PC-3 (cell line): ENCODE measurements around the gene TCEA3. TPM values are rescaled to one million over a fixed set of nuclear protein-coding genes. Genes with fewer than 3 reads are reported as not detected.

Experiments
- ATAC-seq: fragments of 200-7000 bp; cut with Tn5 transposase; 2 replicates; pipeline ENCODE4 v1.9.1; 2020; ENCODE audit warnings: mild to moderate bottlenecking, moderate library complexity
- BruUV-seq: library from RNA; stranded (reverse); fragments of 400-500 nt; replicated peaks from 2 replicates; lab custom pipeline; 2021; lab: Mats Ljungman, UMichigan
- CTCF ChIA-PET: fragments of 300-600 bp; sonication (Branson Sonifier 250); formaldehyde crosslinking; loops from one replicate; lab custom pipeline; 2022; ENCODE audit warnings: antibody characterized with exemption; lab: Charles Lee
- POLR2A ChIA-PET: fragments of 300-600 bp; sonication (Branson Sonifier 250); formaldehyde crosslinking; loops from one replicate; lab custom pipeline; 2022; ENCODE audit warnings: antibody characterized with exemption; ENCODE audit not compliant: unreplicated experiment; lab: Charles Lee
- DNase-seq: peaks from one replicate; pipeline ENCODE4 v3.0.0-alpha.2; 2015
- H2AFZ ChIP-seq: fragments of 300-600 bp; sonication (generic); 2 replicates; pipeline ENCODE4 v1.6.0; 2016; ENCODE audit warnings: antibody characterized with exemption, low read length
- H3F3A ChIP-seq: fragments of 300-600 bp; sonication (generic); one replicate; pipeline ENCODE4 v1.6.0; 2017; ENCODE audit warnings: antibody characterized with exemption, low read length, control low read depth, mild to moderate bottlenecking; ENCODE audit not compliant: unreplicated experiment
- H3K27ac ChIP-seq: fragments of 300-600 bp; sonication (generic); 2 replicates; pipeline ENCODE4 v1.5.1; 2016; ENCODE audit warnings: mild to moderate bottlenecking, low read length
- H3K27me3 ChIP-seq: fragments of 300-600 bp; sonication (generic); 2 replicates; pipeline ENCODE4 v1.6.1; 2016; ENCODE audit warnings: low read length, mixed read lengths
- H3K36me3 ChIP-seq: fragments of 300-600 bp; sonication (generic); 2 replicates; pipeline ENCODE4 v1.6.1; 2016; ENCODE audit warnings: low read depth, mixed run types, low read length, mixed read lengths
- H3K4me1 ChIP-seq: fragments of 300-600 bp; sonication (generic); 2 replicates; pipeline ENCODE4 v1.5.1; 2016; ENCODE audit warnings: low read length; ENCODE audit not compliant: insufficient read depth
- H3K4me2 ChIP-seq: fragments of 300-600 bp; sonication (generic); 2 replicates; pipeline ENCODE4 v1.6.0; 2016; ENCODE audit warnings: low read length
- H3K4me3 ChIP-seq: fragments of 300-600 bp; sonication (generic); 2 replicates; pipeline ENCODE4 v1.5.1; 2016; ENCODE audit warnings: mild to moderate bottlenecking, low read length, mixed read lengths
- H3K79me2 ChIP-seq: fragments of 300-600 bp; sonication (generic); 2 replicates; pipeline ENCODE4 v1.6.1; 2017; ENCODE audit warnings: low read length, mixed read lengths
- H3K9ac ChIP-seq: fragments of 300-600 bp; sonication (generic); 2 replicates; pipeline ENCODE4 v1.6.0; 2016; ENCODE audit warnings: mild to moderate bottlenecking, low read length
- H3K9me2 ChIP-seq: fragments of 300-600 bp; sonication (generic); replicated peaks from 2 replicates; pipeline ENCODE4 v1.6.1; 2016; ENCODE audit warnings: mixed run types, low read length, mixed read lengths
- H3K9me3 ChIP-seq: fragments of 300-600 bp; sonication (generic); 2 replicates; pipeline ENCODE4 v1.6.1; 2016; ENCODE audit warnings: low read length, mixed read lengths
- H4K20me1 ChIP-seq: fragments of 300-600 bp; sonication (generic); 2 replicates; pipeline ENCODE4 v1.6.1; 2016; ENCODE audit warnings: low read length, mixed read lengths
- CTCF ChIP-seq: fragments of 300-600 bp; sonication (generic); conservative IDR thresholded peaks from 2 replicates; pipeline ENCODE4 v1.5.1; 2017; ENCODE audit warnings: antibody characterized with exemption, low read depth, mild to moderate bottlenecking, low read length
- EZH2 ChIP-seq: fragments of 300-600 bp; sonication (generic); IDR thresholded peaks from one replicate; pipeline ENCODE4 v1.6.1; 2017; ENCODE audit warnings: antibody characterized with exemption, mild to moderate bottlenecking, low read length; ENCODE audit not compliant: unreplicated experiment
- EZH2phosphoT487 ChIP-seq: fragments of 300-600 bp; sonication (generic); IDR thresholded peaks from 2 replicates; pipeline ENCODE4 v1.6.1; 2018; ENCODE audit warnings: mild to moderate bottlenecking, antibody characterized with exemption, low read length, borderline replicate concordance
- intact Hi-C: fragments of 100-400 bp; cut with micrococcal nuclease; formaldehyde crosslinking; loops from 2 replicates; pipeline ENCODE4 v1.9.0; 2023
- total RNA-seq: library from RNA; depleted of rRNA; stranded (reverse); fragments of >200 nt; gene quantifications from 2 replicates; pipeline ENCODE4 v1.2.3, GENCODE V29; 2014

Gene TCEA3
- total RNA-seq, 1 experiment from 2014 or later: 23.6 TPM

- H3K4me2 ChIP-seq: no peak overlapping the region
- no peak overlapping the region for H3K27ac ChIP-seq
- ChIA-PET CTCF (no interaction called here), POLR2A (no interaction called here)
- TF ChIP-seq EZH2phosphoT487 (no peak), EZH2 (no peak), CTCF (no peak)
- no peak overlapping the region for H3K9ac ChIP-seq
- H3K4me1 ChIP-seq: peaks cover 21% of the 10 kb centered on the region
- no peaks in the 10 kb centered on the region for H3K36me3 ChIP-seq
- no TSS peak for BruUV-seq
- no peak for ATAC-seq
- no peaks in the 10 kb centered on the region for H3F3A ChIP-seq
- no peak for DNase-seq
- no peaks in the 10 kb centered on the region for H4K20me1 ChIP-seq
- peaks cover 15% of the 10 kb centered on the region; the same call in 1 of the 2 replicates for H3K79me2 ChIP-seq
- intact Hi-C loops: no loop called here
- no peaks in the 10 kb centered on the region for H3K27me3 ChIP-seq
- H3K4me3 ChIP-seq: no peak overlapping the region
- H2AFZ ChIP-seq: no peak overlapping the region
- no peaks in the 10 kb centered on the region for H3K9me3 ChIP-seq
- H3K9me2 ChIP-seq: no peaks in the 10 kb centered on the region
These were observed 5.4 kb downstream of the TCEA3 start for GRCh38 chr1:23419180-23419579.

- no peak overlapping the region for H3K4me2 ChIP-seq
- no peaks in the 10 kb centered on the region for H3K9me3 ChIP-seq
- H3K9ac ChIP-seq: no peak overlapping the region
- H3K79me2 ChIP-seq: 0 out of 2 replicates have a peak, but pooled peaks cover 11% of the 10 kb centered on the region
- no peaks in the 10 kb centered on the region for H3K36me3 ChIP-seq
- no peaks in the 10 kb centered on the region for H3K27me3 ChIP-seq
- H3K4me1 ChIP-seq: peaks cover 10% of the 10 kb centered on the region
- no peak overlapping the region for H3K27ac ChIP-seq
- no TSS peak for BruUV-seq
- CTCF ChIA-PET: no interaction called here
- H2AFZ ChIP-seq: no peak overlapping the region
- H4K20me1 ChIP-seq: no peaks in the 10 kb centered on the region
- no peaks in the 10 kb centered on the region for H3K9me2 ChIP-seq
- intact Hi-C loops: no loop called here
- no peak for DNase-seq
- ATAC-seq: no peak
- TF ChIP-seq EZH2 (no peak), EZH2phosphoT487 (no peak), CTCF (no peak)
- H3F3A ChIP-seq: no peaks in the 10 kb centered on the region
- no peak overlapping the region for H3K4me3 ChIP-seq
- POLR2A ChIA-PET: no interaction called here
These were observed 7.0 kb downstream of the TCEA3 start for GRCh38 chr1:23417570-23417969.

DNA sequence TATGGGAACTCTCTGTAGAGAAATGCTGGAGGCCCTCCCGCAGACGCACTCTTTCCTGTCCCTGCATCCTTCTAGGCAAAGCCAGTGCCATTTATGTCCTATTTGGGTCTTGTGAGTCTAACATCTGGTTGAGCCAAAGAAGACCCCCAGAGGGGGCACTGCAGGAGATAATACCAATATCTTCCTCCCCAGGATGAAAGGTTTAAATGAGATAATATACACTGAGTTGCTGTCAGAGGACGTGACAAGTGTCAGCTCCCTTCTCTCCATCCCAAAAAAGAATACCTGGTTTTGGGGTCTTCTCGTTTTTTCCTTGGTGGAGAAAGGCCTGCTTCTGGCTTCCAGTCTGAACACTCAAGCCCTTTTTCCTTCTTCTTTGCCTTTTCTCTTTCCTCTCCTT lies 7.6 kb downstream of the TCEA3 start:
- no peaks in the 10 kb centered on the region for H3K9me3 ChIP-seq
- peaks cover 4% of the 10 kb centered on the region for H3K4me1 ChIP-seq
- H3K9me2 ChIP-seq: no peaks in the 10 kb centered on the region
- no peaks in the 10 kb centered on the region for H3K36me3 ChIP-seq
- TF ChIP-seq EZH2phosphoT487 (no peak), CTCF (no peak)
- 0 out of 2 replicates have a peak, but pooled peaks cover 11% of the 10 kb centered on the region for H3K79me2 ChIP-seq
- no peaks in the 10 kb centered on the region for H3K27me3 ChIP-seq
- ATAC-seq (no peak), DNase-seq (no peak)
- intact Hi-C loops: no loop called here
- H3K9ac ChIP-seq: no peak overlapping the region
- no TSS peak for BruUV-seq
- H3K4me3 ChIP-seq: no peak overlapping the region
- POLR2A ChIA-PET: no interaction called here
- CTCF ChIA-PET: no interaction called here
- H3F3A ChIP-seq: no peaks in the 10 kb centered on the region
- H3K27ac ChIP-seq: no peak overlapping the region
- H2AFZ ChIP-seq: no peak overlapping the region
- H3K4me2 ChIP-seq: no peak overlapping the region
- H4K20me1 ChIP-seq: no peaks in the 10 kb centered on the region
